Measurements from ENCODE around the gene WDR1. TPM values are rescaled to one million over a fixed set of nuclear protein-coding genes. Genes with fewer than 3 reads are reported as not detected.

The WDR1 gene
- total RNA-seq, 4 donors from 2014 or later: 57.3 to 84.2 (median 72.7) TPM

DNA sequence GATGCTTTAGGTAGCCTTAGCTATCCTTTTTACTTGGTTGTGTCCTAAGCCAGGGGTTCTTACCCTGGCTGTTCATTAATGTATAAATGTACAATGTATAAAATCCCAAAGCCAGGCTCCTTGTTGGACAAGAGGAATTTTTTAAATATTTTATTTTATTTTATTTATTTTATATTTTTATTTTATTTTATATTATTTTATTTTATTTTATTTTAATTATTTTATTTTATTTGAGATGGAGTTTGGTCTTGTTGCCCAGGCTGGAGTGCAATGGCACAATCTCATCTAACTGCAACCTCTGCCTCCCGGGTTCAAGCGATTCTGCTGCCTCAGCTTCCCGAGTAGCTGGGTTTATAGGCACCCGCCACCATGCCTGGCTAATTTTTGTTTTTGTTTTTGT is 87.2 kb downstream of the WDR1 start:
- H3K4me3 ChIP-seq: no peak overlapping the region
- no peaks in the 10 kb centered on the region for H3K27me3 ChIP-seq
- H3K4me1 ChIP-seq: peaks cover 52 to 61% of the 10 kb centered on the region in 2 donors
- DNase-seq (no peak), ATAC-seq (no peak)
- in situ Hi-C loops (cut with MboI; ENCODE audit: low sequenced_read_pairs in 4 of 4): no loop called here
- TF ChIP-seq, protein P1, sequence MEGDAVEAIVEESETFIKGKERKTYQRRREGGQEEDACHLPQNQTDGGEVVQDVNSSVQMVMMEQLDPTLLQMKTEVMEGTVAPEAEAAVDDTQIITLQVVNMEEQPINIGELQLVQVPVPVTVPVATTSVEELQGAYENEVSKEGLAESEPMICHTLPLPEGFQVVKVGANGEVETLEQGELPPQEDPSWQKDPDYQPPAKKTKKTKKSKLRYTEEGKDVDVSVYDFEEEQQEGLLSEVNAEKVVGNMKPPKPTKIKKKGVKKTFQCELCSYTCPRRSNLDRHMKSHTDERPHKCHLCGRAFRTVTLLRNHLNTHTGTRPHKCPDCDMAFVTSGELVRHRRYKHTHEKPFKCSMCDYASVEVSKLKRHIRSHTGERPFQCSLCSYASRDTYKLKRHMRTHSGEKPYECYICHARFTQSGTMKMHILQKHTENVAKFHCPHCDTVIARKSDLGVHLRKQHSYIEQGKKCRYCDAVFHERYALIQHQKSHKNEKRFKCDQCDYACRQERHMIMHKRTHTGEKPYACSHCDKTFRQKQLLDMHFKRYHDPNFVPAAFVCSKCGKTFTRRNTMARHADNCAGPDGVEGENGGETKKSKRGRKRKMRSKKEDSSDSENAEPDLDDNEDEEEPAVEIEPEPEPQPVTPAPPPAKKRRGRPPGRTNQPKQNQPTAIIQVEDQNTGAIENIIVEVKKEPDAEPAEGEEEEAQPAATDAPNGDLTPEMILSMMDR (IDR thresholded peaks at IDR 0.05 in 4 of 5, conservative IDR thresholded peaks at IDR 0.05 in 1 of 5): no peak
- TF ChIP-seq POLR2A (IDR thresholded peaks at IDR 0.05): no peak
- no peaks in the 10 kb centered on the region for H3K9me3 ChIP-seq
- intact Hi-C loops (cut with DNase I; ENCODE audit: low total_unique reads): no loop called here
- H3K27ac ChIP-seq: peak overlapping the region; percentile 12 to 51 (median 24)
- no peaks in the 10 kb centered on the region for H3K36me3 ChIP-seq

DNA sequence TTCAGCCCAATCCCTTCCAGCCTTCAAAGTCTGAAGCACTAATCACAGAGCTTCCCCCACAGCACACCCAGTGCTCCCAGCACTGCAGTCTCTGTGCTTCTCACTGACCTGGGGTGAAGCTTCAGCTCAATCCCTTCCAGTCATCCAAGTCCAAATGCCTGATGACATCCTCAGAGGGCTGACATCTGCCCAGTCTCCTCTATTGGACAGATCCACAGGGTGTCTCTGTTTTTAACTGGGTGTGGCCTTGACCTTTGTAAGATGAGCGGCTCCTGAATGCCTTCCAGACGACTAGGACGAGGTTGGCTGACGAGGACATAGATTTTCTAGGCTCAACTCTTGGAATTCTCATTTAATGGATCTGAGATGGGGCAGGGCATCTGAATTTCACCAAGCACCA is 87.7 kb downstream of the WDR1 start:
- H3K4me1 ChIP-seq: peaks cover 52 to 56% of the 10 kb centered on the region in 2 donors
- TF ChIP-seq, protein P1 (IDR thresholded peaks at IDR 0.05 in 4 of 5, conservative IDR thresholded peaks at IDR 0.05 in 1 of 5): no peak
- TF ChIP-seq POLR2A (IDR thresholded peaks at IDR 0.05): no peak
- peak overlapping the region; percentile 12 to 51 (median 36) for H3K27ac ChIP-seq
- no peaks in the 10 kb centered on the region for H3K27me3 ChIP-seq
- in situ Hi-C loops (cut with MboI; ENCODE audit: low sequenced_read_pairs in 4 of 4): no loop called here
- DNase-seq: peak in 1 of 2 donors; percentile 69
- intact Hi-C loops (cut with DNase I; ENCODE audit: low total_unique reads): no loop called here
- peak; percentile 73 to 78 for ATAC-seq
- no peaks in the 10 kb centered on the region for H3K9me3 ChIP-seq
- no peaks in the 10 kb centered on the region for H3K36me3 ChIP-seq
- H3K4me3 ChIP-seq: no peak overlapping the region

GRCh38 chr4:10026485-10026884 is 90.1 kb downstream of the WDR1 start:
- H3K36me3 ChIP-seq: no peaks in the 10 kb centered on the region
- H3K4me1 ChIP-seq: peaks cover 37 to 43% of the 10 kb centered on the region in 2 donors
- no peaks in the 10 kb centered on the region for H3K27me3 ChIP-seq
- H3K27ac ChIP-seq: no peak overlapping the region
- H3K4me3 ChIP-seq: no peak overlapping the region
- DNase-seq (no peak), ATAC-seq (no peak)
- intact Hi-C loops (cut with DNase I; ENCODE audit: low total_unique reads) (no loop called here), in situ Hi-C loops (cut with MboI; ENCODE audit: low sequenced_read_pairs in 4 of 4) (no loop called here)
- no peak for TF ChIP-seq POLR2A (IDR thresholded peaks at IDR 0.05)
- TF ChIP-seq, protein P1 (IDR thresholded peaks at IDR 0.05 in 4 of 5, conservative IDR thresholded peaks at IDR 0.05 in 1 of 5): no peak
- no peaks in the 10 kb centered on the region for H3K9me3 ChIP-seq

DNA sequence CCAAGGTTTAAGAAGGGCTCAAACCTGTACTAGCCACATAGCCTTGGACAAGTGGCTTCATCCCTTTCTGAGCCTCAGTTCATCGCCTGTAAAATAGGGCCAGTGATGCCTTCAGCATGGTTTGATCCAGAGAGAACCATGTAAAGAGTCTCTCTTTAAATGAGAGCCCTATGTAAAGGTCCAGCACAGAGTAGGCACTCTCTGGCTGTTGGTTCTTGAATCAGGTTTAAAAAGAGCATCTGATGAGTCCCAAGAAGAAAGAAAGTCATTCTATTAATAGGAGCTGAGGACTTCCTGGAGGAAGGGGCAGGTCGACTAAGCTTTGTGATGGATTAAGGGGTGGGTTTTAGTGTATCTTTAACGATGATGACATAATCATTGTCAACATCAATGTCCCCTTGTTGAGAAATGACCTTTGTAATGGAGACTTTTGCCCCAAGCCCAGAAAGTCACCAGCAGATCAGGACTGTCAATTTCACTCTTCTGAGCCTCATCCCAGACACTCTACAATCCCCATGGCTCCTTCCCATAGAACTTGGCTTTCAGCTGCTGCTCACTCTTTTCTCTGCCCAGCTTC is 91.3 kb downstream of the WDR1 start:
- in situ Hi-C loops (cut with MboI; ENCODE audit: low sequenced_read_pairs in 4 of 4): no loop called here
- Histone ChIP-seq H3K9me3 (no peaks in the 10 kb centered on the region), H3K27ac (no peak overlapping the region)

More for the DNA sequence above, 91.3 kb downstream of the WDR1 start:
- no peak overlapping the region for H3K4me3 ChIP-seq
- H3K27me3 ChIP-seq: no peaks in the 10 kb centered on the region
- TF ChIP-seq, protein P1 (IDR thresholded peaks at IDR 0.05 in 4 of 5, conservative IDR thresholded peaks at IDR 0.05 in 1 of 5): no peak
- TF ChIP-seq POLR2A (IDR thresholded peaks at IDR 0.05): no peak
- H3K36me3 ChIP-seq: no peaks in the 10 kb centered on the region
- intact Hi-C loops (cut with DNase I; ENCODE audit: low total_unique reads): no loop called here
- H3K4me1 ChIP-seq: peaks cover 26 to 40% of the 10 kb centered on the region in 2 donors
- ATAC-seq: no peak
- DNase-seq: no peak

Small RNA genes lying within 50 kb of the gene (microRNA-seq; reads per million reads assigned to microRNA genes)
- gene MIR3138 (ENCODE audit: borderline replicate concordance in 2 of 2): 2.6 to 3.5 reads per million in 2 donors

Other genes starting within 250 kb of the WDR1 start
- gene SLC2A9, start 95.3 kb downstream of the WDR1 start, total RNA-seq: under 1 TPM; 0.19 to 0.89 (median 0.62) TPM